Retinal pigment epithelial cell (primary cell): ENCODE data around the gene ASCC2.

ENCODE experiments used
- DNase-seq: peaks from one replicate; pipeline ENCODE4 v3.0.0-alpha.2; 2010; ENCODE audit warnings: low read depth
- H3K4me3 ChIP-seq: 2 replicates; pipeline ENCODE4 v1.5.1; 2011; ENCODE audit warnings: mild to moderate bottlenecking, low read length, control low read depth, moderate library complexity
- CTCF ChIP-seq: conservative IDR thresholded peaks from 2 replicates; pipeline ENCODE4 v1.5.1; 2011; ENCODE audit warnings: low read depth, low read length, control low read depth, inconsistent platforms

Gene ASCC2

GRCh38 chr22:29819501-29819900 is 18.6 kb downstream of the ASCC2 start:
- TF ChIP-seq CTCF = no peak

GRCh38 chr22:29817724-29818123 is 20.4 kb downstream of the ASCC2 start:
- no peak for DNase-seq
- no peak overlapping the region for H3K4me3 ChIP-seq
- TF ChIP-seq CTCF = no peak

More at GRCh38 chr22:29819501-29819900, 18.6 kb downstream of the ASCC2 start:
- H3K4me3 ChIP-seq = no peak overlapping the region
- no peak for DNase-seq

GRCh38 chr22:29816980-29817379 is 21.1 kb downstream of the ASCC2 start:
- H3K4me3 ChIP-seq = no peak overlapping the region
- no peak for TF ChIP-seq CTCF
- no peak for DNase-seq

GRCh38 chr22:29816539-29816938 is 21.5 kb downstream of the ASCC2 start:
- no peak for DNase-seq
- no peak overlapping the region for H3K4me3 ChIP-seq
- TF ChIP-seq CTCF = no peak

GRCh38 chr22:29816128-29816527 is 21.9 kb downstream of the ASCC2 start:
- TF ChIP-seq CTCF = no peak
- H3K4me3 ChIP-seq = no peak overlapping the region
- DNase-seq = no peak

GRCh38 chr22:29815580-29815979 is 22.5 kb downstream of the ASCC2 start:
- no peak overlapping the region for H3K4me3 ChIP-seq
- TF ChIP-seq CTCF = no peak
- no peak for DNase-seq

GRCh38 chr22:29814003-29814402 is 24.1 kb downstream of the ASCC2 start:
- no peak for DNase-seq
- H3K4me3 ChIP-seq = no peak overlapping the region
- TF ChIP-seq CTCF = no peak
